Lower leg skin (tissue), 4 donors: ENCODE measurements around the gene VPS33A. TPM values are rescaled to one million over a fixed set of nuclear protein-coding genes. Genes with fewer than 3 reads are reported as not detected.
"Not testable (repeated sequence)": the region's sequence is repeated elsewhere in the genome, so short reads cannot be mapped to it uniquely, and the experiment has no call there.

Experiments
- DNase-seq, 2 donors: peaks; one replicate each; pipeline ENCODE4 v3.0.0-alpha.2; 2019; ENCODE audit warnings: low spot score in 2 of 2
- H3K4me3 ChIP-seq: fragments of 200-600 bp; sonication (generic); 2 replicates; pipeline ENCODE4 v1.5.1; 2017; ENCODE audit warnings: mild to moderate bottlenecking, low read depth; ENCODE audit not compliant: poor library complexity, severe bottlenecking
- POLR2A ChIP-seq, 2 donors: fragments of 450-650 bp; IDR thresholded peaks; one replicate each; pipeline ENCODE4 v1.6.1; 2016 to 2017; ENCODE audit warnings: antibody characterized with exemption in 2 of 2, mild to moderate bottlenecking in 1 of 2, moderate library complexity in 1 of 2
- WGBS, 2 donors: methylation state at CpG; one replicate each; pipeline ENCODE4 v1.1.5; 2018; 5-methylcytosine and 5-hydroxymethylcytosine counted together
- intact Hi-C: fragments of 100-400 bp; cut with DNase I; formaldehyde crosslinking; loops from one replicate; pipeline ENCODE4 v1.15.0; 2023; ENCODE audit warnings: low total_unique reads
- total RNA-seq, 4 donors: library from RNA; depleted of rRNA; stranded (reverse); fragments of >200 nt; gene quantifications; one replicate each; pipeline ENCODE4 v1.1.0, GENCODE V29; 2016
- TF ChIP-seq, protein P1 (sequence below), 3 donors: fragments of 450-650 bp; IDR thresholded peaks; one replicate each; pipeline ENCODE4 v1.5.1; 2016; ENCODE audit warnings: antibody characterized with exemption in 3 of 3, mild to moderate bottlenecking in 3 of 3, moderate library complexity in 2 of 3

VPS33A gene
- total RNA-seq, 4 donors from 2014 or later, result 13.5 to 22.4 (median 17.3) TPM

DNA sequence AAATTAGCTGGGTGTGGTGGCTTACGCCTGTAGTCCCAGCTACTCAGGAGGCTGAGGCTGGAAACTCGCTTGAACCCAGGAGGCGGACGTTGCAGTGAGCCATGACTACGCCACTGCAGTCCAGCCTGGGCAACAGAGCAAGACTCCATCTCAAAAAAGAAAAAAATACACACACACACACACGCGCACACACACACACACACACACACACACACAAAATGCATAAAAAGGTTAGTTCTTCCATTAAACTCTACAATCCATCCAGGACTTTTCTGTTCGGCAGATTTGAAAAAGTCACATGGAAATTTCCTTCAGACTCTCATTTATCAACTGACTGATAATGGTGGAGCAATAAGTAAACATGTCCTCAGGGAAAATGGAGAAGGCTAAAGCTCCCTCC is 9.2 kb upstream of the VPS33A start:
- TF ChIP-seq, protein P1, sequence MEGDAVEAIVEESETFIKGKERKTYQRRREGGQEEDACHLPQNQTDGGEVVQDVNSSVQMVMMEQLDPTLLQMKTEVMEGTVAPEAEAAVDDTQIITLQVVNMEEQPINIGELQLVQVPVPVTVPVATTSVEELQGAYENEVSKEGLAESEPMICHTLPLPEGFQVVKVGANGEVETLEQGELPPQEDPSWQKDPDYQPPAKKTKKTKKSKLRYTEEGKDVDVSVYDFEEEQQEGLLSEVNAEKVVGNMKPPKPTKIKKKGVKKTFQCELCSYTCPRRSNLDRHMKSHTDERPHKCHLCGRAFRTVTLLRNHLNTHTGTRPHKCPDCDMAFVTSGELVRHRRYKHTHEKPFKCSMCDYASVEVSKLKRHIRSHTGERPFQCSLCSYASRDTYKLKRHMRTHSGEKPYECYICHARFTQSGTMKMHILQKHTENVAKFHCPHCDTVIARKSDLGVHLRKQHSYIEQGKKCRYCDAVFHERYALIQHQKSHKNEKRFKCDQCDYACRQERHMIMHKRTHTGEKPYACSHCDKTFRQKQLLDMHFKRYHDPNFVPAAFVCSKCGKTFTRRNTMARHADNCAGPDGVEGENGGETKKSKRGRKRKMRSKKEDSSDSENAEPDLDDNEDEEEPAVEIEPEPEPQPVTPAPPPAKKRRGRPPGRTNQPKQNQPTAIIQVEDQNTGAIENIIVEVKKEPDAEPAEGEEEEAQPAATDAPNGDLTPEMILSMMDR (IDR thresholded peaks at IDR 0.05), result no peak
- 82 to 87% methylated on average over 8 of the region's 8 CpGs for WGBS, 2 donors
- no peak for DNase-seq
- H3K4me3 ChIP-seq, result no peak overlapping the region
- intact Hi-C loops, result no loop called here

DNA sequence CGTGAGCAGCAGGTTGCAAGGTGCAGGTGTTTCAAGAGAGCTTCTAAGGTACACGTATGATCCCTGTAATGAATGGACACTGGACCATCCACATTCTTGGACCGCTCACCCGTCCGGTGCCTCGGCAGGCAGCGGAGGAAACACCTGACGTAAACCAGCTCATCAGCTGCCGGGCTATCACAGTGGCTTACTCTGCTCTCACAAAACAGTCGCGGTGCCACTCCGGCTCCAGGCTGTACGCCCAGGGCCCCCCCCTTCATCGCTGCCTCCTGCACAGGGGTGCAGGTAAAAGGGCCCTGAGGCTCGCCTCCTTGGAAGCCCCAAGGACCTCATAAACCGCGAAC is 436 bp downstream of the VPS33A start:
- peak overlapping the region; percentile 91 for H3K4me3 ChIP-seq
- peak in 1 of 2 donors; percentile 35 for DNase-seq
- intact Hi-C loops, result no loop called here
- 0 to 1% methylated on average over 9 to 17 of the region's 17 CpGs for WGBS, 2 donors
- no peak for TF ChIP-seq POLR2A (IDR thresholded peaks at IDR 0.05)
- TF ChIP-seq, protein P1 (IDR thresholded peaks at IDR 0.05), result no peak

DNA sequence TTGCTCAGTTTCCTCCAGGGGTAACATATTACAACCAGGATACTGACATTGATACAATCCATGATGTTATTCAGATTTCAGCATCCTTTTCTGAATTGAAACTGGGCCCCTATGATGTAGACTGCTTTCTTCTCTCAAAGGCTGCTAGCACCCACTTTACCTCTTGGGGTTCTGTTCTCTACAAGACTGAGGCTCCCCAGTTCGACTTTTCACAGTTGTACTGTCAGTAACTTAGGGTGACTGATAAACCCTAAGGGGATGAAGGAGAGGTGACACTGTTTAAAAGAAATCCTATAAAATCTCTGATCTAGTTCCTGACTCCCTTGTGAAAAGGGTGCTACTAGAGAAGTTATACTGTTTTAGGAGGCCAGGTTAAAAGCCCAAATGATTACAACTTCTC is 818 bp downstream of the VPS33A start:
- intact Hi-C loops, result no loop called here
- WGBS, 2 donors, result 18 to 20% methylated on average over 1 of the region's 1 CpG
- no peak for TF ChIP-seq POLR2A (IDR thresholded peaks at IDR 0.05)
- TF ChIP-seq, protein P1 (IDR thresholded peaks at IDR 0.05), result no peak

DNA sequence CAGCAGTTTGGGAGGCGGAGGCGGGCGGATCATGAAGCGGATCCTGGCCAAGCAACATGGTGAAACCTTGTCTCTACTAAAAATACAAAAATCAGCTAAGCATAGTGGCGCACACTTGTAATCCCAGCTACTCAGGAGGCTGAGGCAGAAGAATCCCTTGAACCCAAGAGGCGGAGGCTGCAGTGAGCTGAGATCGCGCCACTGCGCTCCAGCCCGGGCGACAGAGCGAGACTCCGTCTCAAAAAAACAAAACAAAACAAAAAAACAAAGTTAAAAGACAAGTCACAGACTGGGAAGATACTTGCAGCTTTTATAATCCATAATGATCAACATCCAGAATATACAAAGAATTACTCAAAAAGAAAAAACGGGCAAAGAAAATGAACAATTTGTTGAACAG is 5.6 kb downstream of the VPS33A start:
- WGBS, 2 donors, result 90 to 91% methylated on average over 14 of the region's 14 CpGs
- DNase-seq, H3K4me3 ChIP-seq, intact Hi-C loops: not testable (repeated sequence)

More for the DNA sequence above, 818 bp downstream of the VPS33A start:
- H3K4me3 ChIP-seq, result no peak overlapping the region
- no peak for DNase-seq

DNA sequence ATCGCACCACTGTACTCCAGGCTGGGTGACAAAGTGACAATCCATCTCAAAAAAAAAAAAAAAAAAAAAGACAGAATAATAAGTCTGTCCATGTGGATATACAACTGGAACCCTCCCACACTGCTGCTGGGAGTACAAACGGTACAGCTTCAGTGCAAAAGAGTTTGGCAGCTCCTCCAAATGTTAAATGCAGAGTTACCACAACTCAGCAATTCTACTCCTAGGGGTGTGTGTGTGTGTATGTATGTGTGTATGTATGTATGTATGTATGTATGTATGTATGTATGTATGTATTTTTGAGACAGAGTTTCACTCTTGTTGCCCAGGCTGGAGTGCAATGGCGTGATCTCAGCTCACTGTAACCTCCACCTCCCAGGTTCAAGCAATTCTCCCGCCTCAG is 7.4 kb downstream of the VPS33A start:
- intact Hi-C loops, result not testable (repeated sequence)
- 90 to 91% methylated on average over 4 of the region's 4 CpGs for WGBS, 2 donors

DNA sequence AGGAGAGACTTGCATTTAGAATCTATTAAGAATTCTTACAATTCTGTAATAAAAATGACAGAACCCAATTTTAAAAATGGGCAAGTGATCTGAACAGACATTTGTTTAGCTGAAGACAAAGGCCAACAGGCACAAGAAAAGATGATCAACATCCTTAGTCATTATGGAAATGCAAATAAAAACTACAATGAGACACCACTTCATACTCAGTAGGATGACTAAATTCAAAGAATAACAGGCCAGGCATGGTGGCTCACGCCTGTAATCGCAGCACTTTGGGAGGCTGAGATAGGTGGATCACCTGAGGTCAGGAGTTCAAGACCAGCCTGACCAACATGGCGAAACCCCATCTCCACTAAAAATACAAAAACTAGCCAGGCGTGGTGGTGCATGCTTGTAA is 7.8 kb downstream of the VPS33A start:
- intact Hi-C loops, result not testable (repeated sequence)
- 94 to 97% methylated on average over 4 of the region's 4 CpGs for WGBS, 2 donors

More for the DNA sequence above, 7.4 kb downstream of the VPS33A start:
- not testable (repeated sequence) for H3K4me3 ChIP-seq, DNase-seq

DNA sequence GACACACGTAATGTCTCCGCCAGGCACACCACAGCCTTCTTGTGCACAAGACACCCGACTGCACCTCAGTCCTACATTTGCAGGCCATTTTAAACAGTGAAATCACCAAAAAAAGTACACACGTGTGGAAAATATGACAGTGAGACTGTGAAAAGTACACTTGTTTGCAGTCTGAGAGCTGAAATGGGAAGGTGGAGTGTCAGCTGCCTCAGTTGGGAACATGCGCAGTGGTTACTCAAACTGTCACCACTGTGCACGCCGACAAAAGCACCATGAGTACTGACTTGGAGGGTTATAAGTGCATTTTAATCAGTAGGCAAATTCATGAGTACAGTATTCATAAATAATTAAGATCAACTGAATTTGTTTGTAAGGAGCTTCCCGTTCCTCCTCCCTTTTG is 15.8 kb downstream of the VPS33A start:
- H3K4me3 ChIP-seq, result no peak overlapping the region
- no peak for DNase-seq
- intact Hi-C loops, result no loop called here
- 96% methylated on average over 8 of the region's 8 CpGs for WGBS, 2 donors
- no peak for TF ChIP-seq POLR2A (IDR thresholded peaks at IDR 0.05)
- TF ChIP-seq, protein P1 (IDR thresholded peaks at IDR 0.05), result no peak

More for the DNA sequence above, 7.8 kb downstream of the VPS33A start:
- H3K4me3 ChIP-seq, DNase-seq: not testable (repeated sequence)
